ENCODE data around the gene TMEM82. TPM values are rescaled to one million over a fixed set of nuclear protein-coding genes. Genes with fewer than 3 reads are reported as not detected.

TMEM82 gene
- polyA plus RNA-seq, 1 donor from 2014 or later: not detected

GRCh38 chr1:15788624-15789301 is 46.5 kb downstream of the TMEM82 start:
- H3K4me2 ChIP-seq (ENCODE audit: low read length): no peak overlapping the region
- TF ChIP-seq REST (IDR thresholded peaks at IDR 0.05; ENCODE audit: borderline replicate concordance) (no peak), POLR2AphosphoS5 (IDR thresholded peaks at IDR 0.05) (no peak), EP300 (conservative IDR thresholded peaks at IDR 0.05; ENCODE audit: poor library complexity, severe bottlenecking) (no peak), SMC3 (conservative IDR thresholded peaks at IDR 0.05; ENCODE audit: poor library complexity) (no peak), TAF1 (IDR thresholded peaks at IDR 0.05; ENCODE audit: low read depth) (no peak), EZH2 (IDR thresholded peaks at IDR 0.05; ENCODE audit: borderline replicate concordance, insufficient read depth, low read length, poor library complexity, severe bottlenecking) (no peak), RAD21 (conservative IDR thresholded peaks at IDR 0.05) (no peak), MXI1 (conservative IDR thresholded peaks at IDR 0.05; ENCODE audit: poor library complexity, severe bottlenecking) (no peak)
- TF ChIP-seq, protein P1, sequence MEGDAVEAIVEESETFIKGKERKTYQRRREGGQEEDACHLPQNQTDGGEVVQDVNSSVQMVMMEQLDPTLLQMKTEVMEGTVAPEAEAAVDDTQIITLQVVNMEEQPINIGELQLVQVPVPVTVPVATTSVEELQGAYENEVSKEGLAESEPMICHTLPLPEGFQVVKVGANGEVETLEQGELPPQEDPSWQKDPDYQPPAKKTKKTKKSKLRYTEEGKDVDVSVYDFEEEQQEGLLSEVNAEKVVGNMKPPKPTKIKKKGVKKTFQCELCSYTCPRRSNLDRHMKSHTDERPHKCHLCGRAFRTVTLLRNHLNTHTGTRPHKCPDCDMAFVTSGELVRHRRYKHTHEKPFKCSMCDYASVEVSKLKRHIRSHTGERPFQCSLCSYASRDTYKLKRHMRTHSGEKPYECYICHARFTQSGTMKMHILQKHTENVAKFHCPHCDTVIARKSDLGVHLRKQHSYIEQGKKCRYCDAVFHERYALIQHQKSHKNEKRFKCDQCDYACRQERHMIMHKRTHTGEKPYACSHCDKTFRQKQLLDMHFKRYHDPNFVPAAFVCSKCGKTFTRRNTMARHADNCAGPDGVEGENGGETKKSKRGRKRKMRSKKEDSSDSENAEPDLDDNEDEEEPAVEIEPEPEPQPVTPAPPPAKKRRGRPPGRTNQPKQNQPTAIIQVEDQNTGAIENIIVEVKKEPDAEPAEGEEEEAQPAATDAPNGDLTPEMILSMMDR (IDR thresholded peaks at IDR 0.05; ENCODE audit: poor library complexity, severe bottlenecking): no peak

GRCh38 chr1:15796086-15796462 is 53.8 kb downstream of the TMEM82 start:
- Histone ChIP-seq H3K36me3 (ENCODE audit: insufficient read depth, low read length) (no peaks in the 10 kb centered on the region), H3K9me3 (ENCODE audit: low read length) (no peaks in the 10 kb centered on the region), H3K4me3 (ENCODE audit: low read length) (no peak overlapping the region), H3F3A (ENCODE audit: insufficient read depth, low read length, poor library complexity, severe bottlenecking) (no peaks in the 10 kb centered on the region), H3K9ac (ENCODE audit: low read length) (no peak overlapping the region), H3K4me2 (ENCODE audit: low read length) (no peak overlapping the region), H3K79me2 (replicated peaks; ENCODE audit: insufficient read depth, low read length) (no peaks in the 10 kb centered on the region), H2AFZ (ENCODE audit: low read depth, low read length) (no peak overlapping the region), H3K9me2 (ENCODE audit: insufficient read depth, low read length) (no peaks in the 10 kb centered on the region), H3K27ac (ENCODE audit: low read length) (no peak overlapping the region), H4K20me1 (ENCODE audit: insufficient read depth) (no peaks in the 10 kb centered on the region), H3K27me3 (ENCODE audit: insufficient read depth, low read depth, low read length) (no peaks in the 10 kb centered on the region)
- TF ChIP-seq EZH2 (IDR thresholded peaks at IDR 0.05; ENCODE audit: borderline replicate concordance, insufficient read depth, low read length, poor library complexity, severe bottlenecking): no peak
- TF ChIP-seq REST (IDR thresholded peaks at IDR 0.05; ENCODE audit: borderline replicate concordance): no peak
- no peak for TF ChIP-seq RAD21 (conservative IDR thresholded peaks at IDR 0.05)
- TF ChIP-seq TAF1 (IDR thresholded peaks at IDR 0.05; ENCODE audit: low read depth): no peak
- TF ChIP-seq, protein P1 (IDR thresholded peaks at IDR 0.05; ENCODE audit: poor library complexity, severe bottlenecking): no peak
- no peak for TF ChIP-seq EP300 (conservative IDR thresholded peaks at IDR 0.05; ENCODE audit: poor library complexity, severe bottlenecking)
- TF ChIP-seq SMC3 (conservative IDR thresholded peaks at IDR 0.05; ENCODE audit: poor library complexity): no peak
- TF ChIP-seq POLR2AphosphoS5 (IDR thresholded peaks at IDR 0.05): no peak
- TF ChIP-seq MXI1 (conservative IDR thresholded peaks at IDR 0.05; ENCODE audit: poor library complexity, severe bottlenecking): no peak

More at GRCh38 chr1:15788624-15789301, 46.5 kb downstream of the TMEM82 start:
- no peak overlapping the region for H3K4me3 ChIP-seq (ENCODE audit: low read length)
- H4K20me1 ChIP-seq (ENCODE audit: insufficient read depth): no peaks in the 10 kb centered on the region
- H3K27ac ChIP-seq (ENCODE audit: low read length): no peak overlapping the region
- no peaks in the 10 kb centered on the region for H3K9me2 ChIP-seq (ENCODE audit: insufficient read depth, low read length)
- no peaks in the 10 kb centered on the region for H3F3A ChIP-seq (ENCODE audit: insufficient read depth, low read length, poor library complexity, severe bottlenecking)
- H3K79me2 ChIP-seq (replicated peaks; ENCODE audit: insufficient read depth, low read length): no peaks in the 10 kb centered on the region
- H3K27me3 ChIP-seq (ENCODE audit: insufficient read depth, low read depth, low read length): no peaks in the 10 kb centered on the region
- no peaks in the 10 kb centered on the region for H3K9me3 ChIP-seq (ENCODE audit: low read length)
- no peak overlapping the region for H3K9ac ChIP-seq (ENCODE audit: low read length)
- H3K36me3 ChIP-seq (ENCODE audit: insufficient read depth, low read length): no peaks in the 10 kb centered on the region
- no peak overlapping the region for H2AFZ ChIP-seq (ENCODE audit: low read depth, low read length)
